K562 (cell line): ENCODE measurements around the gene RSAD1. TPM values are rescaled to one million over a fixed set of nuclear protein-coding genes. Genes with fewer than 3 reads are reported as not detected.

Experiments used
- ATF1 ChIP-seq, 2 experiments: fragments of 450-650 bp in 1 of 2; IDR thresholded peaks; 2 replicates each; pipeline ENCODE4 v1.6.1; 2016; ENCODE audit warnings: missing compliant biosample characterization in 1 of 2, missing genetic modification characterization in 1 of 2
- DNMT1 ChIP-seq: fragments of 450-650 bp; IDR thresholded peaks from 2 replicates; pipeline ENCODE4 v1.6.1; 2016; ENCODE audit warnings: antibody characterized with exemption, mild to moderate bottlenecking
- ESRRB ChIP-seq: fragments of 250-450 bp; sonication (Bioruptor Pico); IDR thresholded peaks from 2 replicates; pipeline ENCODE4 v1.5.0; 2020; ENCODE audit warnings: mild to moderate bottlenecking, moderate library complexity, borderline replicate concordance
- ETS2 ChIP-seq: IDR thresholded peaks from 2 replicates; pipeline ENCODE4 v1.6.1; 2016; ENCODE audit warnings: borderline replicate concordance, missing genetic modification characterization, mild to moderate bottlenecking, moderate library complexity, missing compliant biosample characterization; ENCODE audit not compliant: poor library complexity, severe bottlenecking
- EZH2 ChIP-seq: IDR thresholded peaks from 2 replicates; pipeline ENCODE4 v1.6.1; 2012; ENCODE audit warnings: low read depth, mild to moderate bottlenecking, inconsistent platforms, low read length, borderline replicate concordance
- JUN ChIP-seq, 2 experiments: sonication (generic) in 1 of 2; formaldehyde crosslinking in 1 of 2; IDR thresholded peaks; 2 replicates each; pipeline versions ENCODE4 v1.6.1 to v1.8.0; 2012 to 2022; ENCODE audit warnings: borderline replicate concordance in 2 of 2, mild to moderate bottlenecking in 2 of 2, improper control_type of control experiment in 1 of 2, low read depth in 1 of 2, low read length in 1 of 2, missing genetic modification reagents in 1 of 2
- MAZ ChIP-seq, 2 experiments: fragments of 450-650 bp in 1 of 2; sonication (generic) in 1 of 2; formaldehyde crosslinking; IDR thresholded peaks in 1 of 2; conservative IDR thresholded peaks in 1 of 2; 2 replicates each; pipeline versions ENCODE4 v1.4.0 to v1.5.0; 2020; ENCODE audit warnings: mild to moderate bottlenecking in 1 of 2, missing genetic modification reagents in 1 of 2
- NFE2 ChIP-seq: IDR thresholded peaks from 2 replicates; pipeline ENCODE4 v1.6.1; 2014; ENCODE audit warnings: antibody characterized with exemption, low read depth
- NKRF ChIP-seq: fragments of 450-650 bp; IDR thresholded peaks from 2 replicates; pipeline ENCODE4 v1.6.1; 2016; ENCODE audit warnings: borderline replicate concordance
- PCBP2 ChIP-seq: fragments of 200-400 bp; formaldehyde crosslinking; IDR thresholded peaks from 2 replicates; pipeline ENCODE4 v1.6.1; 2018; ENCODE audit warnings: low read length, low read depth, mild to moderate bottlenecking, moderate library complexity; ENCODE audit not compliant: poor library complexity, severe bottlenecking
- POLR3G ChIP-seq: IDR thresholded peaks from 2 replicates; pipeline ENCODE4 v1.6.1; 2011; ENCODE audit not compliant: insufficient read length, insufficient replicate concordance; ENCODE audit errors: extremely low read depth
- RFX7 ChIP-seq: fragments of 250-450 bp; sonication (Bioruptor Pico); IDR thresholded peaks from 2 replicates; pipeline ENCODE4 v1.5.1; 2021; ENCODE audit warnings: mild to moderate bottlenecking
- STAT5B ChIP-seq: fragments of 250-450 bp; sonication (Bioruptor Pico); IDR thresholded peaks from 2 replicates; pipeline ENCODE4 v1.8.0; 2021; ENCODE audit warnings: mild to moderate bottlenecking, inconsistent platforms
- TGIF2 ChIP-seq: sonication (generic); formaldehyde crosslinking; IDR thresholded peaks from 2 replicates; pipeline ENCODE4 v1.8.1; 2022; ENCODE audit warnings: mild to moderate bottlenecking, missing genetic modification reagents, moderate library complexity
- YBX1 ChIP-seq: fragments of 450-650 bp; IDR thresholded peaks from 2 replicates; pipeline ENCODE4 v1.7.1; 2016; ENCODE audit warnings: mild to moderate bottlenecking
- ZNF124 ChIP-seq: sonication (generic); formaldehyde crosslinking; IDR thresholded peaks from 2 replicates; pipeline ENCODE4 v1.8.1; 2022; ENCODE audit warnings: missing genetic modification reagents
- ZNF143 ChIP-seq: sonication (generic); formaldehyde crosslinking; IDR thresholded peaks from 2 replicates; pipeline ENCODE4 v1.9.0; 2022; ENCODE audit warnings: mild to moderate bottlenecking, missing genetic modification reagents
- ZNF347 ChIP-seq: fragments of 450-650 bp; formaldehyde crosslinking; IDR thresholded peaks from 2 replicates; pipeline ENCODE4 v1.4.0; 2020; ENCODE audit warnings: low read depth, mild to moderate bottlenecking, moderate library complexity
- ZNF41 ChIP-seq: fragments of 250-450 bp; sonication (Bioruptor Pico); conservative IDR thresholded peaks from 2 replicates; pipeline ENCODE4 v1.4.0; 2020; ENCODE audit warnings: mild to moderate bottlenecking
- polyA plus RNA-seq, 8 experiments: library from polyadenylated mRNA; depleted of rRNA in 4 of 8; stranded (reverse) in 5 of 8; unstranded in 3 of 8; fragments of >200 nt; fragmentation: Nextera tagmentation in 2 of 8; fragmentation: Illumina TruSeq in 1 of 8; extraction: Ambion mirVana in 2 of 8; extraction: Trizol in 1 of 8; gene quantifications; 2 replicates each; pipeline versions ENCODE4 v1.2.1 to v1.2.3, GENCODE V29; 2011 to 2014; ENCODE audit warnings: inconsistent platforms in 1 of 8, missing spikeins in 1 of 8
- total RNA-seq, 7 experiments: library from RNA; depleted of rRNA in 6 of 7; stranded (reverse); fragments of >200 nt in 6 of 7; fragmentation: Illumina TruSeq in 2 of 7; extraction: Trizol in 2 of 7; gene quantifications; 2 replicates each; pipeline versions ENCODE4 v1.2.1 to v1.2.3, GENCODE V29; 2011 to 2021; ENCODE audit warnings: low replicate concordance in 1 of 7
- TF ChIP-seq, protein P1 (sequence below): fragments of 450-650 bp; formaldehyde crosslinking; IDR thresholded peaks from 2 replicates; pipeline ENCODE4 v1.4.0; 2020; ENCODE audit warnings: mild to moderate bottlenecking, moderate library complexity
- TF ChIP-seq, protein P2 (sequence below): fragments of 250-450 bp; sonication (Bioruptor Pico); IDR thresholded peaks from 2 replicates; pipeline ENCODE4 v1.4.0; 2020; ENCODE audit warnings: borderline replicate concordance
- TF ChIP-seq, protein P3 (sequence below): IDR thresholded peaks from 2 replicates; pipeline ENCODE4 v1.6.1; 2011; ENCODE audit not compliant: insufficient read length; ENCODE audit errors: extremely low read depth

RSAD1 gene
- total and polyA plus RNA-seq, 9 of the 15 experiments (the other 6 are each of a cell fraction or from before 2014, with no cell fraction given) = 4.5 to 42.5 (median 26.8) TPM

DNA sequence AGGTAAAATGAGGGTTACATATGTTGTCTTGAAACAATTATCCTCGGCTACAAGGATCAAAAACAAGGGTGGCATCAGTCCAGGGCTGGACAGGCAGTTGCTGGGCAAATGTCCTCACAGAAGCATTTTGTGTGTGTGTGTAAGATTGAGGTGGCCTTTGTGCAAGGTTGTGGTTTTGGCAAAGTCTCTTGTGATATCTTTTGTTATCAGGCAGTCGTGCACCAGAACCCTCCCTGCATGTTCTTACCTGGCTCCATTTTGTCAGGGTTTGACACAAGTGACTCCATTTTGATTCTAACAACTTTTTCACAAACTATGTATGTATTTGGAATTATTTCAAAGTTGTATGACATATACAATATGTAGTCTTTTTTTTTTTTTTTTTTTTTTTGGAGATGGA lies 30.0 kb upstream of the RSAD1 start (continued):
- TF ChIP-seq NKRF (no peak), ZNF124 (CRISPR knock-in tag) (no peak), STAT5B (CRISPR knock-in tag) (no peak), RFX7 (no peak), YBX1 (no peak), JUN (IDR thresholded peaks at IDR 0.05; ENCODE audit: borderline replicate concordance, low read depth, low read length) (no peak), JUN (CRISPR knock-in tag; IDR thresholded peaks at IDR 0.05; ENCODE audit: borderline replicate concordance) (no peak), ZNF143 (no peak), MAZ (CRISPR knock-in tag; conservative IDR thresholded peaks at IDR 0.05 in 1 of 2, IDR thresholded peaks at IDR 0.05 in 1 of 2) (no peak; a peak in 1 of 4 replicates), DNMT1 (no peak), ZNF41 (CRISPR knock-in tag) (peak; percentile 86), ATF1 (CRISPR knock-in tag; IDR thresholded peaks at IDR 0.05) (no peak), ATF1 (tag; IDR thresholded peaks at IDR 0.05) (no peak), ESRRB (CRISPR knock-in tag) (no peak), POLR3G (no peak), TGIF2 (no peak), ETS2 (tag) (no peak), NFE2 (no peak), EZH2 (no peak), PCBP2 (no peak), ZNF347 (CRISPR knock-in tag) (no peak)
- TF ChIP-seq, protein P1, sequence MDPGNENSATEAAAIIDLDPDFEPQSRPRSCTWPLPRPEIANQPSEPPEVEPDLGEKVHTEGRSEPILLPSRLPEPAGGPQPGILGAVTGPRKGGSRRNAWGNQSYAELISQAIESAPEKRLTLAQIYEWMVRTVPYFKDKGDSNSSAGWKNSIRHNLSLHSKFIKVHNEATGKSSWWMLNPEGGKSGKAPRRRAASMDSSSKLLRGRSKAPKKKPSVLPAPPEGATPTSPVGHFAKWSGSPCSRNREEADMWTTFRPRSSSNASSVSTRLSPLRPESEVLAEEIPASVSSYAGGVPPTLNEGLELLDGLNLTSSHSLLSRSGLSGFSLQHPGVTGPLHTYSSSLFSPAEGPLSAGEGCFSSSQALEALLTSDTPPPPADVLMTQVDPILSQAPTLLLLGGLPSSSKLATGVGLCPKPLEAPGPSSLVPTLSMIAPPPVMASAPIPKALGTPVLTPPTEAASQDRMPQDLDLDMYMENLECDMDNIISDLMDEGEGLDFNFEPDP = no peak
- TF ChIP-seq, protein P2, sequence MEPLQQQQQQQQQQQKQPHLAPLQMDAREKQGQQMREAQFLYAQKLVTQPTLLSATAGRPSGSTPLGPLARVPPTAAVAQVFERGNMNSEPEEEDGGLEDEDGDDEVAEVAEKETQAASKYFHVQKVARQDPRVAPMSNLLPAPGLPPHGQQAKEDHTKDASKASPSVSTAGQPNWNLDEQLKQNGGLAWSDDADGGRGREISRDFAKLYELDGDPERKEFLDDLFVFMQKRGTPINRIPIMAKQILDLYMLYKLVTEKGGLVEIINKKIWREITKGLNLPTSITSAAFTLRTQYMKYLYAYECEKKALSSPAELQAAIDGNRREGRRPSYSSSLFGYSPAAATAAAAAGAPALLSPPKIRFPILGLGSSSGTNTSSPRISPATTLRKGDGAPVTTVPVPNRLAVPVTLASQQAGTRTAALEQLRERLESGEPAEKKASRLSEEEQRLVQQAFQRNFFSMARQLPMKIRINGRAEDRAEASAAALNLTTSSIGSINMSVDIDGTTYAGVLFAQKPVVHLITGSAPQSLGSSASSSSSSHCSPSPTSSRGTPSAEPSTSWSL (CRISPR knock-in tag) = no peak
- TF ChIP-seq, protein P3, sequence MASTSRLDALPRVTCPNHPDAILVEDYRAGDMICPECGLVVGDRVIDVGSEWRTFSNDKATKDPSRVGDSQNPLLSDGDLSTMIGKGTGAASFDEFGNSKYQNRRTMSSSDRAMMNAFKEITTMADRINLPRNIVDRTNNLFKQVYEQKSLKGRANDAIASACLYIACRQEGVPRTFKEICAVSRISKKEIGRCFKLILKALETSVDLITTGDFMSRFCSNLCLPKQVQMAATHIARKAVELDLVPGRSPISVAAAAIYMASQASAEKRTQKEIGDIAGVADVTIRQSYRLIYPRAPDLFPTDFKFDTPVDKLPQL = no peak
